Panc1 (cell line): ENCODE data around the gene ZC3H12D. TPM values are rescaled to one million over a fixed set of nuclear protein-coding genes. Genes with fewer than 3 reads are reported as not detected.
A peak's percentile ranks its signal among the peaks of the same experiment; 100 is the strongest.

Experiments used
- ATAC-seq: fragments of 200-7000 bp; cut with Tn5 transposase; 2 replicates; pipeline ENCODE4 v1.9.1; 2020; ENCODE audit warnings: mild to moderate bottlenecking, moderate library complexity
- BruUV-seq: library from RNA; stranded (reverse); fragments of 400-500 nt; replicated peaks from 2 replicates; lab custom pipeline; 2021; lab: Mats Ljungman, UMichigan
- CTCF ChIA-PET: fragments of 300-600 bp; sonication (Branson Sonifier 250); formaldehyde crosslinking; loops from one replicate; lab custom pipeline; 2022; ENCODE audit warnings: antibody characterized with exemption; lab: Charles Lee
- POLR2A ChIA-PET: fragments of 300-600 bp; sonication (Branson Sonifier 250); formaldehyde crosslinking; loops from one replicate; lab custom pipeline; 2022; ENCODE audit warnings: antibody characterized with exemption; lab: Charles Lee
- DNase-seq: peaks from one replicate; pipeline ENCODE4 v3.0.0-alpha.2; 2010; ENCODE audit warnings: low read depth, low spot score
- H3K27ac ChIP-seq: 2 replicates; pipeline ENCODE4 v1.5.1; 2011; ENCODE audit warnings: mild to moderate bottlenecking, low read length, inconsistent platforms
- H3K27me3 ChIP-seq: fragments of 200-500 bp; sonication (Bioruptor generic); 2 replicates; pipeline ENCODE4 v1.6.0; 2014; ENCODE audit warnings: low read length, inconsistent platforms; ENCODE audit not compliant: control insufficient read depth, insufficient read depth
- H3K36me3 ChIP-seq: fragments of 200-500 bp; sonication (Bioruptor generic); 2 replicates; pipeline ENCODE4 v1.5.1; 2014; ENCODE audit warnings: inconsistent platforms, mild to moderate bottlenecking, low read length, moderate library complexity; ENCODE audit not compliant: control insufficient read depth, insufficient read depth
- H3K4me1 ChIP-seq: 2 replicates; pipeline ENCODE4 v1.5.1; 2011; ENCODE audit warnings: inconsistent platforms, mild to moderate bottlenecking, low read length, moderate library complexity; ENCODE audit not compliant: control insufficient read depth, insufficient read depth
- H3K4me3 ChIP-seq, 2 experiments: 2 replicates each; pipeline ENCODE4 v1.5.1; 2011 to 2012; ENCODE audit warnings: low read depth in 2 of 2, low read length in 2 of 2, mild to moderate bottlenecking in 2 of 2, inconsistent platforms in 1 of 2, moderate library complexity in 1 of 2
- H3K9me3 ChIP-seq: fragments of 200-500 bp; sonication (Bioruptor generic); 2 replicates; pipeline ENCODE4 v1.5.1; 2014; ENCODE audit warnings: low read depth, mild to moderate bottlenecking, inconsistent platforms, low read length, moderate library complexity; ENCODE audit not compliant: control insufficient read depth, insufficient read depth
- POLR2AphosphoS5 ChIP-seq: IDR thresholded peaks from 2 replicates; pipeline ENCODE4 v1.6.1; 2012; ENCODE audit warnings: mild to moderate bottlenecking, low read depth, low read length, moderate library complexity
- SIN3A ChIP-seq: IDR thresholded peaks from 2 replicates; pipeline ENCODE4 v1.6.1; 2012; ENCODE audit warnings: low read depth, mild to moderate bottlenecking, low read length, moderate library complexity, borderline replicate concordance; ENCODE audit not compliant: insufficient read depth
- TCF7L2 ChIP-seq: IDR thresholded peaks from 2 replicates; pipeline ENCODE4 v1.6.1; 2011; ENCODE audit warnings: mild to moderate bottlenecking, low read depth, low read length, inconsistent platforms
- in situ Hi-C: cut with HindIII; loops from 2 replicates; pipeline ENCODE4 v1.10.0; 2016; ENCODE audit warnings: low sequenced_read_pairs, low pct_unique_long_range_greater_than_20kb
- intact Hi-C: fragments of 100-400 bp; cut with micrococcal nuclease; formaldehyde crosslinking; loops from one replicate; pipeline ENCODE4 v1.10.0; 2022; ENCODE audit not compliant: unreplicated experiment
- total RNA-seq: library from RNA; stranded (reverse); gene quantifications from one replicate; pipeline ENCODE4 v1.2.1, GENCODE V29; 2021; ENCODE audit not compliant: unreplicated experiment
- TF ChIP-seq, protein P1 (sequence below): fragments of 450-650 bp; IDR thresholded peaks from 2 replicates; pipeline ENCODE4 v1.5.1; 2017; ENCODE audit warnings: mild to moderate bottlenecking
- TF ChIP-seq, protein P2 (sequence below), 2 experiments: IDR thresholded peaks; 2 replicates each; pipeline ENCODE4 v1.6.1; 2011 to 2012; ENCODE audit warnings: low read depth in 2 of 2, control low read depth in 1 of 2, low read length in 1 of 2, mild to moderate bottlenecking in 1 of 2, moderate library complexity in 1 of 2; ENCODE audit not compliant: insufficient read depth in 1 of 2

The ZC3H12D gene
- total RNA-seq, 1 experiment from 2014 or later, result 0.26 TPM

DNA sequence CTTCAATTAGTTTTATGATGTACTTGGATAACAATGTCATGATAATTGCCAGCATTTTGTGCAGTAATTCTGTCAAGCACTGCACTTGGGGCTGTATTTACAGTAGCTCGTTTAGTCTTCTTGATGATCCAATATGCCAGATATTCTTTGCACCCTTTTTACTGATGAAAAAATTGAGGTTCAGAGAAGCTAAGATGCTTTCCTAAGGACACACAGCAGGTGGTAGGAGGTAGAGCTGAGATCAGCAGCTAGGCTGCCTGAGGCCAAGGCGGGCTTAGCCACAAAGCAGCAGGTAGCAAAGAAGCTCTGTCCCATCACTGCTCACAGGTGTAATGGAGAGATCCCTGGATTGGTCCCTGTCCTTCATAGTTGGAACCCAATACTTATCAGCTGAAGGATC, 51.4 kb downstream of the ZC3H12D start:
- in situ Hi-C loops (no loop called here), intact Hi-C loops (no loop called here)
- Histone ChIP-seq H3K4me3 (no peak overlapping the region), H3K27ac (no peak overlapping the region), H3K9me3 (no peaks in the 10 kb centered on the region), H3K27me3 (no peaks in the 10 kb centered on the region), H3K36me3 (no peaks in the 10 kb centered on the region), H3K4me1 (peaks cover 4% of the 10 kb centered on the region)
- no peak for ATAC-seq
- POLR2A ChIA-PET, result no interaction called here
- no peak for DNase-seq
- CTCF ChIA-PET, result no interaction called here
- TF ChIP-seq POLR2AphosphoS5 (no peak), SIN3A (no peak), TCF7L2 (no peak)
- TF ChIP-seq, protein P1, sequence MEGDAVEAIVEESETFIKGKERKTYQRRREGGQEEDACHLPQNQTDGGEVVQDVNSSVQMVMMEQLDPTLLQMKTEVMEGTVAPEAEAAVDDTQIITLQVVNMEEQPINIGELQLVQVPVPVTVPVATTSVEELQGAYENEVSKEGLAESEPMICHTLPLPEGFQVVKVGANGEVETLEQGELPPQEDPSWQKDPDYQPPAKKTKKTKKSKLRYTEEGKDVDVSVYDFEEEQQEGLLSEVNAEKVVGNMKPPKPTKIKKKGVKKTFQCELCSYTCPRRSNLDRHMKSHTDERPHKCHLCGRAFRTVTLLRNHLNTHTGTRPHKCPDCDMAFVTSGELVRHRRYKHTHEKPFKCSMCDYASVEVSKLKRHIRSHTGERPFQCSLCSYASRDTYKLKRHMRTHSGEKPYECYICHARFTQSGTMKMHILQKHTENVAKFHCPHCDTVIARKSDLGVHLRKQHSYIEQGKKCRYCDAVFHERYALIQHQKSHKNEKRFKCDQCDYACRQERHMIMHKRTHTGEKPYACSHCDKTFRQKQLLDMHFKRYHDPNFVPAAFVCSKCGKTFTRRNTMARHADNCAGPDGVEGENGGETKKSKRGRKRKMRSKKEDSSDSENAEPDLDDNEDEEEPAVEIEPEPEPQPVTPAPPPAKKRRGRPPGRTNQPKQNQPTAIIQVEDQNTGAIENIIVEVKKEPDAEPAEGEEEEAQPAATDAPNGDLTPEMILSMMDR, result no peak
- TF ChIP-seq, protein P2, sequence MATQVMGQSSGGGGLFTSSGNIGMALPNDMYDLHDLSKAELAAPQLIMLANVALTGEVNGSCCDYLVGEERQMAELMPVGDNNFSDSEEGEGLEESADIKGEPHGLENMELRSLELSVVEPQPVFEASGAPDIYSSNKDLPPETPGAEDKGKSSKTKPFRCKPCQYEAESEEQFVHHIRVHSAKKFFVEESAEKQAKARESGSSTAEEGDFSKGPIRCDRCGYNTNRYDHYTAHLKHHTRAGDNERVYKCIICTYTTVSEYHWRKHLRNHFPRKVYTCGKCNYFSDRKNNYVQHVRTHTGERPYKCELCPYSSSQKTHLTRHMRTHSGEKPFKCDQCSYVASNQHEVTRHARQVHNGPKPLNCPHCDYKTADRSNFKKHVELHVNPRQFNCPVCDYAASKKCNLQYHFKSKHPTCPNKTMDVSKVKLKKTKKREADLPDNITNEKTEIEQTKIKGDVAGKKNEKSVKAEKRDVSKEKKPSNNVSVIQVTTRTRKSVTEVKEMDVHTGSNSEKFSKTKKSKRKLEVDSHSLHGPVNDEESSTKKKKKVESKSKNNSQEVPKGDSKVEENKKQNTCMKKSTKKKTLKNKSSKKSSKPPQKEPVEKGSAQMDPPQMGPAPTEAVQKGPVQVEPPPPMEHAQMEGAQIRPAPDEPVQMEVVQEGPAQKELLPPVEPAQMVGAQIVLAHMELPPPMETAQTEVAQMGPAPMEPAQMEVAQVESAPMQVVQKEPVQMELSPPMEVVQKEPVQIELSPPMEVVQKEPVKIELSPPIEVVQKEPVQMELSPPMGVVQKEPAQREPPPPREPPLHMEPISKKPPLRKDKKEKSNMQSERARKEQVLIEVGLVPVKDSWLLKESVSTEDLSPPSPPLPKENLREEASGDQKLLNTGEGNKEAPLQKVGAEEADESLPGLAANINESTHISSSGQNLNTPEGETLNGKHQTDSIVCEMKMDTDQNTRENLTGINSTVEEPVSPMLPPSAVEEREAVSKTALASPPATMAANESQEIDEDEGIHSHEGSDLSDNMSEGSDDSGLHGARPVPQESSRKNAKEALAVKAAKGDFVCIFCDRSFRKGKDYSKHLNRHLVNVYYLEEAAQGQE (IDR thresholded peaks at IDR 0.05; ENCODE audit: insufficient read depth in 1 of 2, low read depth in 2 of 2, low read length in 1 of 2), result no peak
- no TSS peak for BruUV-seq

DNA sequence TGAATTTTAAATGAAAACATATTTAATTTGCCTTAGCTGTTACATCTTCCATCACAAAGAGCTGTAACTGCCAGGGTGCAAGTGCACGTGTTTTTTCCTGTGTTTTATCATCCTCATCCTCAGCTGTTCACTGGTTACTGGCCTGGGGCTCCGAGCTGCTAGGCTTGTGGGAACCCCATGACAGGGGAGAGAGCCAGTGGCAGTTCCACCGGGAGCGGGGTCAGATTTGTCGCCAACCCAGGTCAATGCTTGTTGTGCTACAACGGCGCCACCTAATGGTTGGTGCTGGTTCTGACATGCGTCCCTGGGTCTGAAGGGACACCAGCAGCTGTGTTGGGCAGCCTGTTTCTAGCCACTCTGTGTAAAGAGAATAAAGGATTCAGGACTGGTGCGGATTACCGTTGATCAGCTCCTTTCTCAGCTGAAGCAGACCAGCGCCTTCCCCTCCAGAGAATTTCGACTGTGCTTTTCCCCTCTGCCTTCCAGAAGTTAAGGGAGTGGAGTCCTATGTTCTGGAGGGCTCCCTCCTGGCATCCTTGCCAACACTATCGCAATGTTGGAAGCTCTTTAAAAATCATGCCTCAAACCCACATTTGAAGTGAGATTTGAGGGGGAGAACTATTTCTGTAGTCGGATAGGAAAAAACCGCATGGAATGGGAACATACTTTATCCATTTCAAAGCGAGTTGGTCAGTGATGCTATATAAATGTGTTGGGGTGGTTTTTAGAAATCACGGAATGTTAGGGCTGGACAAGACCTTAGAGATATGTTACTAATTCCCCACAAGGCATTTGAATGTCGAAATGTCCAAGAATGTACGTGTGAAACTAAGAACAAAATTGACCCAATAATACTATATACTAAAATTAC, 52.7 kb downstream of the ZC3H12D start:
- ATAC-seq (peak; percentile 98), DNase-seq (peak; percentile 72)
- ChIA-PET POLR2A (no interaction called here), CTCF (interaction anchor here (0.5 to 1.5 kb wide), 13 partner anchors 237 to 1168 kb away, joined by 3 to 8 read pairs (median 3); no protein-coding TSS in a partner anchor)
- intact Hi-C loops, result loop anchor here (1.0 kb wide), 2 partner anchors 350 to 403 kb away; no protein-coding TSS in a partner anchor
- in situ Hi-C loops, result no loop called here
- Histone ChIP-seq H3K4me1 (peaks cover 4% of the 10 kb centered on the region), H3K36me3 (no peaks in the 10 kb centered on the region), H3K4me3 (no peak overlapping the region), H3K27ac (no peak overlapping the region), H3K9me3 (no peaks in the 10 kb centered on the region), H3K27me3 (no peaks in the 10 kb centered on the region)
- TF ChIP-seq, protein P2 (IDR thresholded peaks at IDR 0.05; ENCODE audit: insufficient read depth in 1 of 2, low read depth in 2 of 2, low read length in 1 of 2), result no peak
- TF ChIP-seq SIN3A (no peak), TCF7L2 (no peak), POLR2AphosphoS5 (no peak)
- TF ChIP-seq, protein P1, result peak; percentile 91
- BruUV-seq, result no TSS peak
